ENCODE results near the gene C10orf67. TPM values are rescaled to one million over a fixed set of nuclear protein-coding genes. Genes with fewer than 3 reads are reported as not detected.

The C10orf67 gene
- total RNA-seq, 1 experiment from 2014 or later, result not detected

- no peak overlapping the region for H2AFZ ChIP-seq (ENCODE audit: low read length)
- H3K4me2 ChIP-seq (ENCODE audit: insufficient read depth, insufficient read length, low read length), result no peak overlapping the region
- TF ChIP-seq CTCF (conservative IDR thresholded peaks at IDR 0.05), result no peak
- H3K27ac Mint-ChIP-seq, result no peak overlapping the region
- H3K27me3 Mint-ChIP-seq (ENCODE audit: low read depth), result peaks cover 12% of the 10 kb centered on the region
- no peak overlapping the region for H3K4ac ChIP-seq (ENCODE audit: low read depth, low read length)
- H2BK5ac ChIP-seq (ENCODE audit: insufficient read length, low read length), result no peak overlapping the region
- no peak overlapping the region for H3T11ph ChIP-seq (ENCODE audit: low read length)
- H3K4me1 Mint-ChIP-seq, result no peaks in the 10 kb centered on the region
- H3K14ac ChIP-seq (ENCODE audit: insufficient read depth, low read length), result no peak overlapping the region
- H2BK20ac ChIP-seq (ENCODE audit: low read depth, low read length, poor library complexity, severe bottlenecking), result no peak overlapping the region
- no peak overlapping the region for H4K91ac ChIP-seq (ENCODE audit: insufficient read length, low read depth, low read length)
- H4K20me1 ChIP-seq (ENCODE audit: control insufficient read depth, insufficient read depth, insufficient read length), result no peaks in the 10 kb centered on the region
- 0 out of 7 replicates have a peak, but pooled peaks cover 0 to 1% (median 0%) of the 10 kb centered on the region in 3 experiments for H3K36me3 Mint-ChIP-seq (ENCODE audit: insufficient read depth in 1 of 3, low read depth in 3 of 3)
- no peak overlapping the region for H2AK5ac ChIP-seq (ENCODE audit: insufficient read length, low read length)
- no peak overlapping the region for H3K9ac ChIP-seq (ENCODE audit: extremely low read depth, insufficient read length, low read length)
- peaks cover 3 to 4% of the 10 kb centered on the region in 2 experiments; a peak in 1 of 5 replicates for H3K9me3 Mint-ChIP-seq
- H2BK12ac ChIP-seq (ENCODE audit: insufficient read length, low read depth, low read length), result no peak overlapping the region
- H3K18ac ChIP-seq (ENCODE audit: insufficient read length, low read depth, low read length), result no peak overlapping the region
- no peaks in the 10 kb centered on the region; the same call in 1 of the 2 replicates for H3K27me3 ChIP-seq (ENCODE audit: insufficient read depth, low read length)
- no peak overlapping the region for H3K56ac ChIP-seq (ENCODE audit: insufficient read length, low read depth, low read length)
- H3K4me1 ChIP-seq (ENCODE audit: insufficient read depth, low read length), result no peaks in the 10 kb centered on the region
- DNase-seq, result no peak
- no peak overlapping the region for H4K8ac ChIP-seq (replicated peaks; ENCODE audit: insufficient read length, low read depth, low read length)
- no peak overlapping the region for H3K27ac ChIP-seq (ENCODE audit: insufficient read length, low read depth, low read length)
- H2BK15ac ChIP-seq (ENCODE audit: low read depth, low read length), result no peak overlapping the region
- no peaks in the 10 kb centered on the region for H3K79me1 ChIP-seq (ENCODE audit: insufficient read depth, low read depth, low read length, poor library complexity, severe bottlenecking)
- no peak overlapping the region for H3K23ac ChIP-seq (ENCODE audit: insufficient read length, low read depth, low read length)
- H3K4me3 Mint-ChIP-seq, result no peak overlapping the region
- H2BK120ac ChIP-seq (ENCODE audit: low read depth, low read length, poor library complexity, severe bottlenecking), result no peak overlapping the region
- no peaks in the 10 kb centered on the region for H3K9me3 ChIP-seq (ENCODE audit: control insufficient read depth, low read depth, low read length)
- H3K23me2 ChIP-seq (ENCODE audit: insufficient read length, low read depth, low read length, poor library complexity, severe bottlenecking), result no peaks in the 10 kb centered on the region
- H4K5ac ChIP-seq (ENCODE audit: insufficient read length, low read depth, low read length), result no peak overlapping the region
- WGBS (ENCODE audit: extremely low coverage, insufficient read length, low lambda C conversion rate), result no CpG with 5 or more reads among the region's 7 CpGs
- H3K79me2 ChIP-seq (ENCODE audit: insufficient read depth, low read length), result no peaks in the 10 kb centered on the region
Observed at GRCh38 chr10:23330948-23331347, 13.6 kb downstream of the C10orf67 start.

Measured in H9 (cell line).